ENCODE results near the gene KCNK18. TPM values are rescaled to one million over a fixed set of nuclear protein-coding genes. Genes with fewer than 3 reads are reported as not detected.

Gene KCNK18
- total RNA-seq, 1 donor from 2014 or later: not detected

GRCh38 chr10:117242463-117242832 is 45.2 kb downstream of the KCNK18 start:
- POLR2A ChIA-PET: no interaction called here
- H3K27me3 Mint-ChIP-seq: peaks cover 42% of the 10 kb centered on the region
- no peak for TF ChIP-seq CTCF (IDR thresholded peaks at IDR 0.05)
- CTCF ChIA-PET: interaction anchor here (0.6 kb wide), 1 partner anchor 16 kb away, joined by 3 read pairs; no protein-coding TSS in a partner anchor
- peaks cover 3% of the 10 kb centered on the region for H3K9me3 Mint-ChIP-seq
- ATAC-seq (ENCODE audit: low read depth) (no peak), DNase-seq (no peak)
- peaks cover 4% of the 10 kb centered on the region for H3K4me1 Mint-ChIP-seq
- no peak overlapping the region for H3K27ac Mint-ChIP-seq
- intact Hi-C loops (cut with micrococcal nuclease): no loop called here
- H3K36me3 Mint-ChIP-seq (ENCODE audit: low read depth): no peaks in the 10 kb centered on the region
- no peak overlapping the region for H3K4me3 Mint-ChIP-seq

- Mint-ChIP-seq H3K27ac (no peak overlapping the region), H3K4me1 (no peaks in the 10 kb centered on the region), H3K9me3 (no peaks in the 10 kb centered on the region), H3K4me3 (no peak overlapping the region), H3K27me3 (peaks cover 41% of the 10 kb centered on the region), H3K36me3 (ENCODE audit: low read depth) (no peaks in the 10 kb centered on the region)
- CTCF ChIA-PET: no interaction called here
- intact Hi-C loops (cut with micrococcal nuclease): no loop called here
- DNase-seq (no peak), ATAC-seq (ENCODE audit: low read depth) (no peak)
- POLR2A ChIA-PET: no interaction called here
- no peak for TF ChIP-seq CTCF (IDR thresholded peaks at IDR 0.05)
Observed at GRCh38 chr10:117246997-117247671, 49.8 kb downstream of the KCNK18 start.

GRCh38 chr10:117248750-117249465 is 51.6 kb downstream of the KCNK18 start:
- Mint-ChIP-seq H3K9me3 (no peaks in the 10 kb centered on the region), H3K4me3 (no peak overlapping the region), H3K36me3 (ENCODE audit: low read depth) (no peaks in the 10 kb centered on the region), H3K27ac (no peak overlapping the region), H3K27me3 (peaks cover 30% of the 10 kb centered on the region), H3K4me1 (no peaks in the 10 kb centered on the region)
- intact Hi-C loops (cut with micrococcal nuclease): no loop called here
- POLR2A ChIA-PET: no interaction called here
- TF ChIP-seq CTCF (IDR thresholded peaks at IDR 0.05): no peak
- CTCF ChIA-PET: no interaction called here
- ATAC-seq (ENCODE audit: low read depth) (no peak), DNase-seq (no peak)

GRCh38 chr10:117249493-117250093 is 52.3 kb downstream of the KCNK18 start:
- ATAC-seq (ENCODE audit: low read depth) (no peak), DNase-seq (no peak)
- Mint-ChIP-seq H3K27ac (no peak overlapping the region), H3K4me3 (no peak overlapping the region), H3K9me3 (no peaks in the 10 kb centered on the region), H3K4me1 (no peaks in the 10 kb centered on the region), H3K36me3 (ENCODE audit: low read depth) (no peaks in the 10 kb centered on the region), H3K27me3 (peaks cover 23% of the 10 kb centered on the region)
- intact Hi-C loops (cut with micrococcal nuclease): no loop called here
- ChIA-PET POLR2A (no interaction called here), CTCF (no interaction called here)
- no peak for TF ChIP-seq CTCF (IDR thresholded peaks at IDR 0.05)

GRCh38 chr10:117250411-117250810 is 53.1 kb downstream of the KCNK18 start:
- peaks cover 19% of the 10 kb centered on the region for H3K27me3 Mint-ChIP-seq
- no peak for TF ChIP-seq CTCF (IDR thresholded peaks at IDR 0.05)
- intact Hi-C loops (cut with micrococcal nuclease): no loop called here
- H3K9me3 Mint-ChIP-seq: no peaks in the 10 kb centered on the region
- H3K4me3 Mint-ChIP-seq: no peak overlapping the region
- CTCF ChIA-PET: no interaction called here
- H3K36me3 Mint-ChIP-seq (ENCODE audit: low read depth): no peaks in the 10 kb centered on the region
- no peak overlapping the region for H3K27ac Mint-ChIP-seq
- POLR2A ChIA-PET: no interaction called here
- DNase-seq: no peak
- no peaks in the 10 kb centered on the region for H3K4me1 Mint-ChIP-seq
- no peak for ATAC-seq (ENCODE audit: low read depth)
